SK-N-MC (cell line): ENCODE measurements around the gene GALR2.

Experiments used
- DNase-seq: peaks from one replicate; pipeline ENCODE4 v3.0.0-alpha.2; 2011; ENCODE audit warnings: low read depth, low spot score
- H3K27ac ChIP-seq: fragments of 200-600 bp; sonication (generic); 2 replicates; pipeline ENCODE4 v1.5.1; 2016; ENCODE audit warnings: mixed run types
- H3K36me3 ChIP-seq: fragments of 200-600 bp; sonication (generic); 2 replicates; pipeline ENCODE4 v1.6.1; 2017; ENCODE audit warnings: antibody characterized with exemption, low read length, mixed read lengths; ENCODE audit not compliant: insufficient read depth
- H3K4me3 ChIP-seq: fragments of 200-600 bp; sonication (generic); 2 replicates; pipeline ENCODE4 v1.5.1; 2016
- H3K9ac ChIP-seq: fragments of 200-600 bp; sonication (generic); 2 replicates; pipeline ENCODE4 v1.8.0; 2017; ENCODE audit warnings: mixed run types, mixed read lengths; ENCODE audit not compliant: insufficient read length
- H3K9me3 ChIP-seq: fragments of 200-600 bp; sonication (generic); 2 replicates; pipeline ENCODE4 v1.6.1; 2017; ENCODE audit warnings: low read depth, mild to moderate bottlenecking, antibody characterized with exemption, low read length, moderate library complexity, mixed read lengths
- EZH2 ChIP-seq: fragments of 200-600 bp; sonication (generic); IDR thresholded peaks from one replicate; pipeline ENCODE4 v1.6.1; 2017; ENCODE audit warnings: antibody characterized with exemption
- FOXP2 ChIP-seq: optimal IDR thresholded peaks from 2 replicates; pipeline ENCODE3; 2011; ENCODE audit warnings: mild to moderate bottlenecking, moderate library complexity; ENCODE audit not compliant: insufficient read depth; ENCODE audit errors: extremely low read length, control extremely low read depth
- POLR2AphosphoS5 ChIP-seq: IDR thresholded peaks from 2 replicates; pipeline ENCODE4 v1.6.1; 2012; ENCODE audit warnings: mild to moderate bottlenecking, low read depth, low read length, borderline replicate concordance

The GALR2 gene, protein sequence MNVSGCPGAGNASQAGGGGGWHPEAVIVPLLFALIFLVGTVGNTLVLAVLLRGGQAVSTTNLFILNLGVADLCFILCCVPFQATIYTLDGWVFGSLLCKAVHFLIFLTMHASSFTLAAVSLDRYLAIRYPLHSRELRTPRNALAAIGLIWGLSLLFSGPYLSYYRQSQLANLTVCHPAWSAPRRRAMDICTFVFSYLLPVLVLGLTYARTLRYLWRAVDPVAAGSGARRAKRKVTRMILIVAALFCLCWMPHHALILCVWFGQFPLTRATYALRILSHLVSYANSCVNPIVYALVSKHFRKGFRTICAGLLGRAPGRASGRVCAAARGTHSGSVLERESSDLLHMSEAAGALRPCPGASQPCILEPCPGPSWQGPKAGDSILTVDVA

GRCh38 chr17:76074390-76075363 is at the start of gene GALR2:
TSS of gene GALR2 (plus strand) at chr17:76074781. CDS start at chr17:76074884, 103 bp downstream.
- H3K9me3 ChIP-seq, result no peaks in the 10 kb centered on the region
- TF ChIP-seq FOXP2 (no peak), EZH2 (no peak), POLR2AphosphoS5 (no peak)
- H3K27ac ChIP-seq, result no peak within 1 kb of the TSS
- H3K36me3 ChIP-seq, result 0 out of 2 replicates have a peak, but pooled peaks cover 3% of the 10 kb centered on the region
- H3K9ac ChIP-seq, result no peak within 1 kb of the TSS
- no peak for DNase-seq
- H3K4me3 ChIP-seq, result no peak within 1 kb of the TSS

GRCh38 chr17:76025294-76025693 is 49.3 kb upstream of the GALR2 start:
- no peak overlapping the region for H3K27ac ChIP-seq
- no peak overlapping the region for H3K9ac ChIP-seq
- no peaks in the 10 kb centered on the region for H3K36me3 ChIP-seq
- TF ChIP-seq POLR2AphosphoS5 (no peak), EZH2 (no peak), FOXP2 (no peak)
- no peak for DNase-seq
- no peak overlapping the region for H3K4me3 ChIP-seq
- H3K9me3 ChIP-seq, result no peaks in the 10 kb centered on the region

DNA sequence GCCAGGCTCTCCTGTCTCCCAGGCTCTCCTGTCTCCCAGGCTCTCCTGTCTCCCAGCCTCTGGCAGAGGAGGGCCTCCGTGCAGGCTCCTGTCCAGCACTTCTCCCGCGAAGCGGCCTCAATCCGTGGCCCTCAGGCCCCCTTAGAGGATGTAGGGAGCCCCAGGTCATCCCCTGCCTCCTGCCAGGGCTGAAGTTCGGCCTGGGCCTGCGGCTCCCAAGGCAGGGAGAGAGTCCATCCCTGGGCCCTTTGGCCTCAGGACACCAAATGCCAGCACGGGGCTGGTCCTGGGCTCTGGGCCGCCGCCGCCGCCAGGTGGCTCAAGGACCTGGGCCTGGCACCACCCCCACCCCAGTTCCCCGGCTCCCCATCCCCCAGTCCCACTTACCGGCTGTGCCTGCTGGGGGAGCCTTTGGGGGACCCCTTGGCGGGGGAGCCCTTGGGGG is 47.8 kb upstream of the GALR2 start:
- Histone ChIP-seq H3K9ac (no peak overlapping the region), H3K27ac (no peak overlapping the region)
- TF ChIP-seq FOXP2 (no peak), EZH2 (no peak), POLR2AphosphoS5 (no peak)

GRCh38 chr17:76027159-76027839 is 47.3 kb upstream of the GALR2 start, which contains the start of gene EVPL:
TSS of gene EVPL (minus strand) at chr17:76027306. CDS start at chr17:76027198, 108 bp downstream.
- no peak for TF ChIP-seq POLR2AphosphoS5
- no peak for TF ChIP-seq FOXP2
- no peak for TF ChIP-seq EZH2
- H3K36me3 ChIP-seq, result no peaks in the 10 kb centered on the region
- DNase-seq, result no peak
- no peak within 1 kb of the TSS for H3K27ac ChIP-seq
- no peak within 1 kb of the TSS for H3K9ac ChIP-seq
- H3K9me3 ChIP-seq, result no peaks in the 10 kb centered on the region
- no peak within 1 kb of the TSS for H3K4me3 ChIP-seq

More for the DNA sequence above, 47.8 kb upstream of the GALR2 start:
- no peak for DNase-seq
- no peak overlapping the region for H3K4me3 ChIP-seq
- H3K9me3 ChIP-seq, result no peaks in the 10 kb centered on the region
- no peaks in the 10 kb centered on the region for H3K36me3 ChIP-seq

DNA sequence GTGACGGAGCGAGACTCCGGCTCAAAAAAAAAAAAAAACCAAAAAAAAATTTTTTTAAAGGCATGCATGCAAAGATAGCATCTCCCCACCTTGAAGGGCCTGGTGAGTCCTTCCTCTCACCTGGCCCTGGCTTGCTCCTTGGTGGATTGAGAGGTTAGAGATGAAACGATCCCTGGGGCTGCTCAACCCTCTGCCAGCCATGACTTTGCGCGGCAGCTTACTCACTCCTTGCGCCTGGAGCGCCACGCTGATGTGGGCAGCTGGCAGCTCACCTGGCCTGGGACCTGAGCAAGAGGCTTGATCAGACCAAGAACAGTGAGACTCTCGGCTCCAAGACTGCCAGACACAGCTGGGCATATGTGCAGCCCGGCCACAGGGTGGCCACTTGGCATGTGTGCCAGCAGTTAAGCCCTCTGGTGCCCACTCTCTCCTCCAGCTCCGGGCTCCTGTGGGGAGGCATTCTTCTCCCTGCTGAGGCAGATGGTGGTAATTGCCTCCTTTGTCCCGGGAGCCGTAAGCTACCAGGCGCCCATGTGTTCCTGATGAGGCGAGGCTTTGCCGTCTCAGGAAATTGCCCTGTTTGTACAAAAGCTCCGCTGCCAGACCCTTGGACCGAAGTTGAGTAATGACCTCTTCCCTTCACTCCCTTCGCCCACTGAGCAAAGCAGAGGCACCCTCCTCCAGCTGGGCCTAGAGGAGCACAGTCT is 42.4 kb upstream of the GALR2 start:
- DNase-seq, result no peak
- H3K27ac ChIP-seq, result no peak overlapping the region
- H3K9ac ChIP-seq, result no peak overlapping the region

GRCh38 chr17:76032780-76033108 is 41.8 kb upstream of the GALR2 start:
- H3K27ac ChIP-seq, result no peak overlapping the region
- TF ChIP-seq FOXP2 (no peak), EZH2 (no peak), POLR2AphosphoS5 (no peak)
- no peak overlapping the region for H3K9ac ChIP-seq
- H3K4me3 ChIP-seq, result no peak overlapping the region
- DNase-seq, result no peak
- no peaks in the 10 kb centered on the region for H3K36me3 ChIP-seq
- H3K9me3 ChIP-seq, result no peaks in the 10 kb centered on the region

More for the DNA sequence above, 42.4 kb upstream of the GALR2 start:
- no peaks in the 10 kb centered on the region for H3K9me3 ChIP-seq
- no peak overlapping the region for H3K4me3 ChIP-seq
- no peaks in the 10 kb centered on the region for H3K36me3 ChIP-seq
- TF ChIP-seq FOXP2, result no peak
- no peak for TF ChIP-seq EZH2
- TF ChIP-seq POLR2AphosphoS5, result no peak

DNA sequence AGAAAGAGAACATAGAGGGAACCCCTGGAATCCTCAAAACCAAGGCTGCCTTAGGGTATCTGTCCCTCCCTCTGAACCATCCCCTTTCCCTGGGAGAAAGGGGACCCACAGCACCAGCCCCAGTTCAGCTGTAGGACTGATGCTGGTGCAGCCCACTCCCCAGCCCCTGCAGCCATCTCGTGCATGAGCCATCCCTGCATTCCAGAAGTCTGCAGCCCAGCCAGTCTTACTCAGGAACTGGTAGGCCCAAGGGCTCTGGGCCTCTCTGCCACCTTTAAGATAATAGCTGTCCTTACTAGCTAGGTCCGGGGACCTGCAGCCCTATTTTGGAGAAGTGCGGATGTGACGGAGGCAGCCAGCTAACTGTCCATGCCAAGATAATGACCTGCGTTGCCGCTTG is 41.4 kb upstream of the GALR2 start:
- Histone ChIP-seq H3K4me3 (no peak overlapping the region), H3K27ac (no peak overlapping the region), H3K9me3 (no peaks in the 10 kb centered on the region), H3K36me3 (no peaks in the 10 kb centered on the region), H3K9ac (no peak overlapping the region)
- DNase-seq, result no peak
- TF ChIP-seq EZH2, result no peak
- no peak for TF ChIP-seq FOXP2
- TF ChIP-seq POLR2AphosphoS5, result no peak
